ENCODE data around the gene IKBKE. TPM values are rescaled to one million over a fixed set of nuclear protein-coding genes. Genes with fewer than 3 reads are reported as not detected.

IKBKE gene
- total RNA-seq, 2 donors from 2014 or later = 3.6 to 6.1 TPM

DNA sequence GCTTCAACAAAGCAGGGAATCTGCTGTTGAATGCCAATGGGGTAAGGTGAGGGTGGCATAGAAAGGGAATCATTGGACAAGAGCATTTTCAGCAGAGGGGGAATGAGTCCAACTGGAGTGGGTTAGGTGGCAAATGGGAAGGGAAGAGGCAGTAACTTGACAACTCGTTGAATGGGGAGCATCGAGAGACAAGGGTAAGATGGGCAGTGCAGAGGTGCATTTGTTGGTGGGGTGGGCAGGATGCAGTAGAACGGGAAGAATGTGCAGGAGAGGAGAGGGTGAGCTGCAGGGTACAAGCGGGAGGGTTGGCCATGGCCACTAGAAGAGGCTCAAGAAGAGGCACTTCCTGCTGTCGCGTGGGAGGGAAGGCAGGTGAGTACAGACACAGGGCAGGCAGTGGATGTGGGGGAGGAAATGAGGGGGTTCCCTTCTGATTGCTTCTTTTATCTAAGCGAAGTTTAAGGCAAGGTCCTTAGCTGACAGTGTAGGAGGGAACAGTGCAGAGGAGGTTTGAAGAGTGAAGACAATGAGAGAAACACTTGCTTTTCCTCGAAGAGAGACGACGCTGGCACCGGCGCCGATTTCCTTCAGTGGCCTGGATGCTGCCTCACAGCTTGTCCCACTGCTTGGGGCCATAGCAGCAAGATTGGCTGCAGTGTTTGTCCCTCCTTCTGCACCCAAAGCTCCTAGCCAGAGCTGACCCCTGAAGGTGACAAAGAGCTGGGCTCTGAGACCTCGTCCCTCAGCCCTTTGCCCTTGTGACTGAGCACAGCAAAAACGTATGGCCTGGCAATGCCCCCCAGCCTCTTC is 3.2 kb upstream of the IKBKE start:
- Histone ChIP-seq H3K27me3 (replicated peaks; ENCODE audit: insufficient read depth) (no peaks in the 10 kb centered on the region), H3K4me1 (replicated peaks) (peaks cover 7% of the 10 kb centered on the region), H3K4me3 (no peak overlapping the region), H3K9me3 (no peaks in the 10 kb centered on the region), H3K36me3 (no peaks in the 10 kb centered on the region), H3K27ac (no peak overlapping the region)
- WGBS = 51% methylated on average over 15 of the region's 15 CpGs
- intact Hi-C loops (cut with DNase I) = no loop called here
- TF ChIP-seq POLR2A (IDR thresholded peaks at IDR 0.05) (no peak), CTCF (IDR thresholded peaks at IDR 0.05) (no peak), POLR2AphosphoS5 (IDR thresholded peaks at IDR 0.05) (no peak)
- no peak for DNase-seq (ENCODE audit: low spot score)

GRCh38 chr1:206467915-206468314 is 2.4 kb upstream of the IKBKE start:
- no peak overlapping the region for H3K27ac ChIP-seq
- intact Hi-C loops (cut with DNase I) = no loop called here
- H3K27me3 ChIP-seq (replicated peaks; ENCODE audit: insufficient read depth) = no peaks in the 10 kb centered on the region
- no peaks in the 10 kb centered on the region for H3K36me3 ChIP-seq
- no peak for DNase-seq (ENCODE audit: low spot score)
- no peak overlapping the region for H3K4me3 ChIP-seq
- no peaks in the 10 kb centered on the region for H3K9me3 ChIP-seq
- TF ChIP-seq CTCF (IDR thresholded peaks at IDR 0.05) (no peak), POLR2A (IDR thresholded peaks at IDR 0.05) (no peak), POLR2AphosphoS5 (IDR thresholded peaks at IDR 0.05) (no peak)
- WGBS = 65% methylated on average over 9 of the region's 9 CpGs
- peaks cover 7% of the 10 kb centered on the region for H3K4me1 ChIP-seq (replicated peaks)

- TF ChIP-seq POLR2A (IDR thresholded peaks at IDR 0.05) = no peak
- no peak for TF ChIP-seq POLR2AphosphoS5 (IDR thresholded peaks at IDR 0.05)
- TF ChIP-seq CTCF (IDR thresholded peaks at IDR 0.05) = no peak
- H3K27me3 ChIP-seq (replicated peaks; ENCODE audit: insufficient read depth) = no peaks in the 10 kb centered on the region
- WGBS = 63% methylated on average over 3 of the region's 3 CpGs
- H3K27ac ChIP-seq = no peak overlapping the region
- H3K9me3 ChIP-seq = no peaks in the 10 kb centered on the region
- intact Hi-C loops (cut with DNase I) = no loop called here
- H3K4me3 ChIP-seq = no peak overlapping the region
- peaks cover 7% of the 10 kb centered on the region for H3K4me1 ChIP-seq (replicated peaks)
- H3K36me3 ChIP-seq = no peaks in the 10 kb centered on the region
- DNase-seq (ENCODE audit: low spot score) = no peak
Observed at GRCh38 chr1:206468571-206468970, 1.7 kb upstream of the IKBKE start.

DNA sequence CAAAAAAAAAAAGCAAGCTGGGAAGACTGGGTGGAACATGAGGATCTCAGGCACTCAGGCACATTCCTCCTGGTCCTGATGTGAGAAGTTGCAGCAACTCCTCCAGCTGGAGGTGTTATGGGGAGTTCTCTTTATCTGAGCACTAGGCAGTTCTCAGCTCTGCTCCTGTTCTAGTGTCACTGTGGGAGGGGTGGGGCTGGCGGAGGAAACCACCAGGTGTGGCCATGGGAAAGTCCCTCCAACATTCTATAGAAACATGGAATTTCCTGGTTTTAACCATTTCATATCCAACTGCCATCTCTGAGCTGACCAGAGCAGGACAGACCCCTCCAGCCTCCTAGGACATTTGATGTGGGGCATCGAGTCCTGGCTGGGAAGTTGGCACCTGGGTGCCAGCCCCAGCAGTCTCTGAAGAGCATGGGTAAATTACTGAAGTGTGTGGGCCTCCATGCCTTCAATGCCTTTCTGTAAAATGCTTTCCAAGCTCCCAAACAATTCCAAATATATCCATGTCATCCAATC is 804 bp upstream of the IKBKE start:
- WGBS = 67% methylated on average over 2 of the region's 2 CpGs
- no peak overlapping the region for H3K4me3 ChIP-seq
- peaks cover 7% of the 10 kb centered on the region for H3K4me1 ChIP-seq (replicated peaks)
- intact Hi-C loops (cut with DNase I) = no loop called here
- TF ChIP-seq CTCF (IDR thresholded peaks at IDR 0.05) (no peak), POLR2AphosphoS5 (IDR thresholded peaks at IDR 0.05) (no peak), POLR2A (IDR thresholded peaks at IDR 0.05) (no peak)
- no peaks in the 10 kb centered on the region for H3K27me3 ChIP-seq (replicated peaks; ENCODE audit: insufficient read depth)
- H3K36me3 ChIP-seq = no peaks in the 10 kb centered on the region
- no peak overlapping the region for H3K27ac ChIP-seq
- no peak for DNase-seq (ENCODE audit: low spot score)
- no peaks in the 10 kb centered on the region for H3K9me3 ChIP-seq

Data from prostate gland (tissue), 2 donors.